Measurements from ENCODE around the gene RGS8.

RGS8 gene

DNA sequence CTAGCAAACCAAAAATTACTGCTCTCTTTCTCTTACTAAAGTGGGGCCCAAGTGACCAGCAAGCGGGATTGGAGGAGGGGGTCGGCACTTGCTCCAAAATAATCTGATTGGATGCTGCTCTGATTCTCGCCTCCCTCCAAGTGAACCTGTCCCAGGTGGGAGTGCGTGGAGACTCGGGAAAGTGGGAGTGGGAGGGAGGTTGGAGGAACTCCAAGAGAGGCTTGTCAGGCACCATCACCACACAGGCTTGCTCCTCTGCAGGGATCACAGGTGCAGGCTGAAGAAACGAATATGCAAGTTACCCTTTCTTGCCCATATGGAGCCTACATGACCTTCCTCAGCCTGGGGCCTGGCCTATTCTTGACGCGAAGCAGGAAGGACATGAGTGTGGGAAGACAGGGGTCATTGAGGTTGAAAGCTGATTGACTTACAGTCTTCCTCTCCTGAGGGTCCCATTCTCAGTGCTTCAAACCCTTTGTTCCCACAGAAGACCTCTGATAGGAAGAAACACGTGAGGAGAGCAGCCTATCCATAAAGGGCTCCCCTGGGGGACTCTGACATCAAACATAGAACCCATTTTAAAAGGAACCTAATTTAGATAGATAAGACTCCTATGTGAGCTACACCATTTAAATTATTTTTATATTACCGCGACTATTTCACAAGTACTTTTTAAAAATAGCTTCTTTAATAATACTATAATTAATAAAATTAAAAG is 14.2 kb downstream of the RGS8 start:
- DNase-seq, result no peak

- no peak for DNase-seq
Observed at GRCh38 chr1:182669266-182669665, 15.1 kb downstream of the RGS8 start.

GRCh38 chr1:182668521-182669054 is 15.8 kb downstream of the RGS8 start:
- DNase-seq, result no peak

GRCh38 chr1:182667848-182668505 is 16.4 kb downstream of the RGS8 start:
- no peak for DNase-seq

DNA sequence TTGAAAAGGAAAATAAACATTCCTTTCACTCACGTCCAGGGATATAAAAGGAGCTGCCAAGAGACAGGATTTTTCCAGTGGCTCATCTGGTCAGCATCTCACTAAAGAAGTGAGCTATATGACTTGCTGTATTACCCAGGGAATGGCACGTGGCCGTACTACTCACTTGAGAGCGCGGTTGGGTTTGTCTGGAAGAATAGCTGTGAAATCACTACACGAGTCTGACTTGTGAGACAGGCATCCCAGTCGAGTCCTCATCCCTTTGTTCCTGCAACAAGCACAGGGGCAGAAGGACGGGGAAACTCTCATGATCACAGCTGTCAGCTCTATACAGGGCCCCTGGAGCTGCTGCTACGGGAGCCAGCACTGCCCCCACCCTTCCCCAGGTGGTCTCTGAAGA is 17.7 kb downstream of the RGS8 start:
- DNase-seq, result no peak

- no peak for DNase-seq
Observed at GRCh38 chr1:182664296-182664695, 20.1 kb downstream of the RGS8 start.

DNA sequence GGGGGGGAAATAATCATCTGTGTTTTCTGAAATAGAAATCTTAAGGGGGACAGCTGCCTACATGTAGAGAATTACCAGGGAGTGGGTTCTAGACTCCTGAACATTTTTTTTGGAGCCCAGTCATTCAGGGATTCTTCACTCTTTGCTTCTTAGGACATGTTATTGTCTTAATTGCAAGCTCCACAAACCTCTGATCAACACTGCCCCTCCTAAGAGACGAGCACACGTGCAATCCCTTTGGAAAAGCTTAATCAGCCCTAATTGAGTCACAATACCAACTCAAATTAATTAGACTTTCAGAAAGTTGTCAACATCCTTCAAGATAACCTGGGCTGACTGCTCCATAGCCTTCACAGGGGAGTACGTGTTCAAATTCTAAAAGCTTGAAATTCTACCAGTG is 21.4 kb downstream of the RGS8 start:
- DNase-seq, result no peak

DNA sequence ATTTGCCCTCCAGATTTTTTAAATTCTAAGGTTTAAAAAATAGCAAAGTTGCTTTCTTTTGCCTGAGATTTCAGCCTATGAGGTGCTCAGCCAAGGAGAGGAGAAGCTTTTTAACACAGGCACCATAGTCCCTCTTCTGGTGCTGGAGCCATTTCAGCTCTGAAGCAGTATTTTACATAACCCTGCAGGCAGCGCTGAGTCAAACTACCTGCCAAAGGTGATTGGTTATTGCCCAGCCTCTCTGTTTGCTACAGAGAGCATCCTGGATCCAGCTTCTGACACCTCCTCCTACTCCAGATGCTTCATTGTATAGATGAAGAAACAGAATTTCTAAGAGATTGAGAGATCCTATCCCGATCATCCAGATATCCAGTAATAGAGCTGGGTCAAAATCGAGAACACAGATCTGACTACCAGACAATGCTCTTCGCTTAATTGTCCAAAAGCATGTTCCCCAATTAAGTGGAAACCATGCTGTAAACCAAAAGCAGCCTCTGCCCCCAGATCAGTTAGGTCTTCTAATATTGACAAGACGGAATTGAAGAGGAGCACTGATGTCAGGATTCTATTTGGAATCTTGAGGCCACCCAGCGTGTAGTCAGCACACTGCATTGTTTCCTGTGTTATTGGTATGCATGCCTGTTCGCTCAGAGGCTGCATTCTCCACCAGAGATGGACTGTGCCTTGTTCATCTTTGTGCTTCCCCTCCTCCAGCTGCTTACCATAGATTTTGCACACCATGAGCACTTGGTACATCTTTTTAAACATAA is 22.1 kb downstream of the RGS8 start:
- no peak for DNase-seq

GRCh38 chr1:182658055-182658454 is 26.3 kb downstream of the RGS8 start:
- no peak for DNase-seq

GRCh38 chr1:182656842-182657397 is 27.5 kb downstream of the RGS8 start:
- DNase-seq, result no peak

GRCh38 chr1:182653986-182654385 is 30.4 kb downstream of the RGS8 start:
- no peak for DNase-seq

DNA sequence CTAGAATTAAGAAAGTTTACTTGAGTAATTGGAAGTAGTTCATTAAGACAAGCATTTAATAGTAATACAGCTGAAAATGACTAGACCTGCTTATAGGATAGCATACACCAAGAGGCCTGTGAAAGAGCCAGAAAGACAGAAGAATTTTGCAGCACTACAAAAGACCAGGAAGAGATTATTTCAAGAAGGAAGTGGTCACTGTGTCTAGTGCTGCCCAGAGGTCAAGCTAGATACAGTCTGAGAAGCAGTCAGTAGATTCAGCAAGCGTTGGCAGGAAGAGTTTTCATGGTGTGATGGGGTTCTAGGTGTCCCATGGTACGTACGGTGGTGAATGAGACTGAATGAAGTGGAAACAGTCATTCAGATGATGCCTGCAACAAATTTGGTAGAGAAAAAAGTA is 31.5 kb downstream of the RGS8 start:
- no peak for DNase-seq

GRCh38 chr1:182651339-182651724 is 33.1 kb downstream of the RGS8 start:
- no peak for DNase-seq

DNA sequence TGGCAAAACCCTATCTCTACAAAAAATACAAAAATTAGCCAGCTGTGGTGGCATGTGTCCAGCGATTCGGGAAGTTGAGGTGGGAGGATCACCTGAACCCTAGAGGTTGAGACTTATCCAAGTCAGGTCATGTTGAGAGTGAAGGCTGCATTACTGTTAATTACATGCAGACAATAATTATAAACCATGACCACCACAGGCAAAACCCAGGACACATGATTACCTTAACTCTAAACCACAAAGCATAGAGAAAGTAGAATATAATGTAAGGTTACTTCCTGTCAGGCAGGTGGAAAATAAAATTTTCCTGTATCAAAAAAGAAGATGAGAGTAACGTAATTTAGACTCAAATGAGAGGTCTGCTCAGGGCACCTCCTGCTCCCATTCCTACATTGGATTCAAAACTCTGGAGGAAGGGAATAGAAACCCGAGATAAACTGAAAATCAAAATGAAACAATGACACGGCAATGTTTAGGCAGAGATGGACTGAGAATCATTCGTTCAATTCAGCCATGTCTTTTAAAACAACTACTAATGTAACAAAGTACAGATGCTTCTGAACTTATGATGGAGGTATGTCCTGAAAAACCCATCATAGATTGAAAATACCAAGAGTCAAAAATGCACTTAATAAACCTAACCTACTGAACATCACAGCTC is 33.6 kb downstream of the RGS8 start:
- DNase-seq, result no peak

GRCh38 chr1:182649041-182649440 is 35.3 kb downstream of the RGS8 start:
- no peak for DNase-seq

DNA sequence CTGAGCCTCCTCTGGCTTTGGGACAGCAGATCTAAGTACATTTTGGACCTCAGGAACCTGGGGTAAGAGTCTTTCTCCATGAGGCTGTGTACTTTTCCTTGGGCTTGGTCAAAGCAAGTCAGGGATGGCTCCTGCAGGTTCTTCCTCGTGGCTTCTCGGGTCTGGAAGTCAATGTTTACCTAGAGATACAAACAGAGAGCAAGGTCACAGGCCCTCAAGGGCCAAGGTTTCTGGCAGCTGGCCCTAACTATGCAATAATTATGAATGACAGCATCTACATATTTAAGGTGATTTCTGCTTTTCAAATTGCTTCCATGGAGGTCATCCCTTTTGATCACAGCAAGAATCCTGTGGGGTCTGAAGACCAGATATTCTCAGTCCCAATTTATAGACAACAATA is 37.6 kb downstream of the RGS8 start:
- DNase-seq, result no peak

DNA sequence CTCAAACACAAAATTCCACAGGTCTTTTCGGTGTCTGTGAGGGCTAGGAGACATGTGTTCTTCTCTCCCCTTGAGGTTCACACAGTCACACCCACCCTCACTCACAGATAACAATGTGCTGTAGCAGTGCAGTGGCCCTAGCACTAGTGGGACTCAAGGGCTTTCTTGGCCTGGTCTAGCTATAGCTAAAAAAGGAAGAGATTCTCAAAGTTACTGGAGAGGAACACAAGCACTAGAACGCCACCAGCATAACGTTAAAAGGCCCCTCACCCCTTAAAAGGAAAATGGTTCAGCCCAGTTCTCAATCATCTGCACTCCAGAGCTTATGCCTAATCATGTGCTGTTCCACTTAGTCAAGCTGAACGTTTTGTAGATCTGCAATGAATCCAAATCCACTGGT is 39.5 kb downstream of the RGS8 start:
- no peak for DNase-seq

- DNase-seq, result no peak
Observed at GRCh38 chr1:182643699-182644098, 40.7 kb downstream of the RGS8 start.

GRCh38 chr1:182642461-182642860 is 41.9 kb downstream of the RGS8 start:
- no peak for DNase-seq

GRCh38 chr1:182641561-182641960 is 42.8 kb downstream of the RGS8 start:
- no peak for DNase-seq

GRCh38 chr1:182639330-182639729 is 45.1 kb downstream of the RGS8 start:
- no peak for DNase-seq

DNA sequence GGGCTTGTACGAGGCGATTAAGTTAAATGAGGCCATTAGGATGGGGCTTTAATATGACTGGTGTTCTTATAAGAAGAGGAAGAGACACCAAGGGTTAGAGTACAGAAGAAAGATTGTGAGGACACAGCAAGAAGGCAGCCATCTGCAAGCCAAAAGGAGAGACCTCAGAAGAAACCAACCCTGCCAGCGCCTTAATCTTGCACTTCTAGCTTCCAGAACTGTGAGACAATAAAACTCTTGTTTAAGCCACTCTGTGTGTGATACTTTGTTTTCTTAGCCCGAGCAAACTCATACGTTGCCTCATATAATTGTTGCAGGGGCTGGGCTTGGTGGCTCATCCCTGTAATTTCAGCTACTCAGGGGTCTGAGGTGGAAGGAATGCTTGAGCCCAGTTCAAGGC is 46.6 kb downstream of the RGS8 start:
- DNase-seq, result no peak

- DNase-seq, result no peak
Observed at GRCh38 chr1:182635871-182636270, 48.5 kb downstream of the RGS8 start.

Data from CD4-positive, alpha-beta T cell treated with Interleukin-12 subunit alpha and Interleukin-12 subunit beta, for 1 hour (primary cell).